GM08714 (cell line): ENCODE results near the gene CDHR3.

Experiments
- H3K4me3 ChIP-seq: fragments of 200-500 bp; sonication (Bioruptor generic); 2 replicates; pipeline ENCODE4 v1.5.1; 2014; ENCODE audit warnings: mild to moderate bottlenecking, low read length, inconsistent platforms
- ZNF274 ChIP-seq: IDR thresholded peaks from 2 replicates; pipeline ENCODE4 v1.6.1; 2012; ENCODE audit warnings: mild to moderate bottlenecking, low read depth, low read length

Gene CDHR3

GRCh38 chr7:106071999-106072714, 109.1 kb downstream of the CDHR3 start:
- TF ChIP-seq ZNF274, result no peak
- H3K4me3 ChIP-seq, result peak overlapping the region; percentile 31; the same call in 1 of the 2 replicates

GRCh38 chr7:106072715-106073091, 109.6 kb downstream of the CDHR3 start:
- no peak overlapping the region for H3K4me3 ChIP-seq
- no peak for TF ChIP-seq ZNF274

DNA sequence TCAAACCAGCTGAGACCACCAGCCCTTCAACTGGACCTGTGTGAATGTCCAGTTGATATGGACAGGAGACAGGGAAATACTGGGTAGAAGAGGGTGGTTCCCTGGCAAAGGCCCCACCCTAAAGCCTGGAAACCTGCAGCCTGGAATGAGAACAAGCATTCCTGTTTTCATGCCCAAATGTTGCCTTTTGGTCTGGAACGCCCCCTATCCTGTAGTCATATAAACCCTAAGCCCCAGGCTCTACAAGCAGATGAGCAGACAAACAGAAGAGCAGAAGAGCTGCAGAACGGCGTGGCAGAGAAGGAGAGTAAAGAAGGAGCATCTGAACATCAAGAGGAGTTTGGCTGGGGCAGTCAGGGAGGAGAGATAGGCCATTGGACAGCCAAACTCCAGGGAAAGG, 110.6 kb downstream of the CDHR3 start:
- no peak for TF ChIP-seq ZNF274
- no peak overlapping the region for H3K4me3 ChIP-seq

GRCh38 chr7:106074257-106074656, 111.2 kb downstream of the CDHR3 start:
- no peak overlapping the region for H3K4me3 ChIP-seq
- no peak for TF ChIP-seq ZNF274

DNA sequence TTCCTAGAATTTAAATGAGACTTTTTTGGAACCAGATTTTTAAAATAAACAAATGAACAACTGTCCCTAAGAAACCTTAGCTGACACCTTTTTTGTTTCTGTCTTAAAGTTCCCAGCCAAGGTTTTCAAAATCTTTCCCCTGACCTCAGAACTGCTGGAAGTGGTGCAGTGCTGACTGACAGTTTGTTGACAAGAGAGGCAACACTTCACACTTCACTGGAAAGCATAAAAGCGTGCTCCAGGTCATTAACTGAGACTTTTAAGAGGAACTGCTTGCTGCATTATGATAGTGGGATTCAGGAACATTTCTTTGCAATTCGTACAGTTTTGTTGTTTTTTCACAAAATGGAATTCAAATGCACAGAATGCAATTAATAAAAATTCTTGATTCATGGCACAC, 112.9 kb downstream of the CDHR3 start:
- H3K4me3 ChIP-seq, result no peak overlapping the region
- no peak for TF ChIP-seq ZNF274

GRCh38 chr7:106076537-106076936, 113.5 kb downstream of the CDHR3 start:
- no peak overlapping the region for H3K4me3 ChIP-seq
- TF ChIP-seq ZNF274, result no peak

DNA sequence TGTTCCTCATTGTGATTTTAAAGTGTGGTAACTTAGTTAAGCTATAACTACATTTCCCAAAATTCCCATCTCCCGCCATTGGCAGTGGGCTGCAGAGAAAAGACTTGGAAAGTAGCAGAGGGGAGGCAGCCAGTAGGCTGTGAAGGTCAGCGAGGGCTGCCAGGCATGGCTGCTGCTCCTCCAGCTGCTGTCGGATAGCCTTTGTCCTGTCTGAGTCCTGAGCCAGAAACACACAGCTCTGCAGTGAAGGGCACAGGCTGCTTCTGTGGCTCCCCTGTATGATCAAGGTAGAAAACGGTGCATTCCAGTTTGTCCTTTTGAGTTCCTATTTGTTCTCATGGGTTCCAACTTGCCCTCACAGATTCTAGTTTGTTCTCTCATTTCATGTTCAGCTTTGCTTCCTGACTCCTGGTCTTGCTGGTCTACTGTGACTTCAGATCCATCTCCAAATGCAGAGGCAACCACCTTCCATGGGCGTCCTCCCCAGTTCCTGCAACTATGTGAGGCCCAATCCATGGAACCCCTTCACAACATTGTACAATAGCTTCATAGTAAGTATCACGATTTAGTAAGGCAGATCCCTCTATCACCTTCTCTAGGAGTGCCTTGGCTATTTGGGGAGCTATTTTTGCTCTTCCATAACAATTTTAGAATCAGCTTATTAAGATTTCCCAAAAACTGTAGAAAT, 117.4 kb downstream of the CDHR3 start:
- TF ChIP-seq ZNF274, result no peak
- H3K4me3 ChIP-seq, result no peak overlapping the region

- no peak for TF ChIP-seq ZNF274
- H3K4me3 ChIP-seq, result no peak overlapping the region
Measured at GRCh38 chr7:106082087-106082854, 119.2 kb downstream of the CDHR3 start.
